GM13976 (cell line): Measurements from ENCODE around the gene SHPK.

Experiments
- DNase-seq: peaks from one replicate; pipeline ENCODE4 v3.0.0; 2012; ENCODE audit warnings: low spot score
- in situ Hi-C: fragments of 300-500 bp; cut with MboI; formaldehyde crosslinking; loops from one replicate; pipeline ENCODE4 v1.12.0; 2022; ENCODE audit warnings: low sequenced_read_pairs, mixed read lengths, inconsistent platforms; ENCODE audit not compliant: unreplicated experiment
- TF ChIP-seq, protein P1 (sequence below): IDR thresholded peaks from 2 replicates; pipeline ENCODE4 v1.5.1; 2012; ENCODE audit warnings: borderline replicate concordance, mild to moderate bottlenecking; ENCODE audit not compliant: insufficient read depth; ENCODE audit errors: extremely low read depth, missing control alignments, control extremely low read depth

Gene SHPK

DNA sequence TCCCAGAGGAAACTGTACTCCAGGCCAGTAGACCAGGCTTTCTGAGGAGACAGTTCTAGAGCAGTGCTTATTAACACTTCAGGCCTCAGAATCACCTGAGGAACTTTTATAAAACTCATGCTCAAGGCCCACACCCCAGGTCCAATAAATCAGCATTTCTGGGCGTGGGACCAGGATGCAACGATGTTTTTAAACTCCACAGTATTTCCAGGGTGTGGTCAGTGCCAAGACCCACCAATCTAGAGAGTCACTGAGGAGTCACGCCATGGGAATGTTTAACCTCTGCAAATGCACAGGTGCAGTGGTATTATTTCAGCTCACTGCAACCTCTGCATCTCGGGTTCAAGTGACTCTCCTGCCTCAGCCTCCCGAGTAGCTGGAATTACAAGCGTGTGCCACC is 22.9 kb downstream of the SHPK start:
- TF ChIP-seq, protein P1, sequence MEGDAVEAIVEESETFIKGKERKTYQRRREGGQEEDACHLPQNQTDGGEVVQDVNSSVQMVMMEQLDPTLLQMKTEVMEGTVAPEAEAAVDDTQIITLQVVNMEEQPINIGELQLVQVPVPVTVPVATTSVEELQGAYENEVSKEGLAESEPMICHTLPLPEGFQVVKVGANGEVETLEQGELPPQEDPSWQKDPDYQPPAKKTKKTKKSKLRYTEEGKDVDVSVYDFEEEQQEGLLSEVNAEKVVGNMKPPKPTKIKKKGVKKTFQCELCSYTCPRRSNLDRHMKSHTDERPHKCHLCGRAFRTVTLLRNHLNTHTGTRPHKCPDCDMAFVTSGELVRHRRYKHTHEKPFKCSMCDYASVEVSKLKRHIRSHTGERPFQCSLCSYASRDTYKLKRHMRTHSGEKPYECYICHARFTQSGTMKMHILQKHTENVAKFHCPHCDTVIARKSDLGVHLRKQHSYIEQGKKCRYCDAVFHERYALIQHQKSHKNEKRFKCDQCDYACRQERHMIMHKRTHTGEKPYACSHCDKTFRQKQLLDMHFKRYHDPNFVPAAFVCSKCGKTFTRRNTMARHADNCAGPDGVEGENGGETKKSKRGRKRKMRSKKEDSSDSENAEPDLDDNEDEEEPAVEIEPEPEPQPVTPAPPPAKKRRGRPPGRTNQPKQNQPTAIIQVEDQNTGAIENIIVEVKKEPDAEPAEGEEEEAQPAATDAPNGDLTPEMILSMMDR = no peak
- in situ Hi-C loops = no loop called here
- no peak for DNase-seq

DNA sequence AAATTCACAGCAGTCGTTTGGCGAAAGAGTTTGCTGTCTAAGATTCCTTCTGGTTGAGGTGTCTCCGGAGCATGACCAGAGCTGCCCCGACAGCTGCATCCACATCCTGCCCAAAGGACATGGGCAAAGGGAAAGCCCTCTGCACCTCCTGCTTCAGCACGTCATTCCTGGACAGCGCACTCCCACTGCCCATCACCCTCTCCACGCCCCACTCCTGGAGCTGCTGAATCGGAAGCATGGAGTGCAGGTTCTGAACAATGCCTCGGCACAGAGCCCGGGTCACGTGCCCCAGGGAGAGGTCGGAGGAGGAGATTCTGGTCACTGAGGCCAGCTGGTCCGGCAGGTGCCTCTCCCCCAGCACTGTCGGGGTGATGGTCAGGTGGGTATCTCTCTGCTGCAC is 25.5 kb downstream of the SHPK start:
- in situ Hi-C loops = no loop called here
- TF ChIP-seq, protein P1 = no peak
- no peak for DNase-seq

DNA sequence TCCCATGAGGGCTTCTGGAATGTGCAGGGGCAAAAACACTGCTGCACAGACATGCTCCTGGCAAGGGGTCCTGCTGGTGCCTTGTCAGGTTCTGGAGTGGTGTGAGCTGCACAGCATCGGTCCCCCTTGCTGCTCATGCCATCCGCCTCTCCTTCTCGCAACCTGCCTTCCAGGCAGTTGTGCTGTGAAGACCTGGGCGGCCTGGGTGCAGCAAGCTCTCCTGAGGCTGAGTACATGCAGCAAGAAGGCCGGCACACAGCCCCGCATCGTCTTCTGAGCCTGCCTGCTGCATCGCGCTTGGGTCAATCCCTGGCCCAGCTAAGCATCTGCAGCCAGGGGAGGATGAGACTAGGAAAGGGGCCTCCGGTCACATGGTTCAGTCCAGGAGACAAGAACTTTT is 26.4 kb downstream of the SHPK start:
- no peak for DNase-seq
- in situ Hi-C loops = no loop called here
- TF ChIP-seq, protein P1 = no peak

DNA sequence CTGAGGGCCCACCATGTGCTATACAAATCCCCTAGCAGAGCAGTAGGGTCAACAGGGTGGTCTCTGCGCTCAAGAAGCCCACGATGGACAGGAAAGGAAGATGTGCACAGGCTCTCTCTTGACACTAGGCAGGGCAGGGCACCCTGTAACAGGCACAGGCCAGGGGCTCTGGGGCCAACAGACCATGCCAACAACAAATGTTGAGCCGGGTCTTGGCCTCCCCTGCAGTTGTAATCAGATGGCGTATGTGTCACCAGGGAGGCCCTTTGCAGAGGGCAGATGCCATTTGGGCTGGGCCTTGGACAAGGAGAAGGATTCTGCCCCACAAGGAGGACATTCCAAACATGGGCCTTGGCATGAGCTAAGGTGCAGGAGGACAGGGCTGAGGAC is 32.2 kb downstream of the SHPK start:
- in situ Hi-C loops = no loop called here
- TF ChIP-seq, protein P1 = no peak
- DNase-seq = no peak

DNA sequence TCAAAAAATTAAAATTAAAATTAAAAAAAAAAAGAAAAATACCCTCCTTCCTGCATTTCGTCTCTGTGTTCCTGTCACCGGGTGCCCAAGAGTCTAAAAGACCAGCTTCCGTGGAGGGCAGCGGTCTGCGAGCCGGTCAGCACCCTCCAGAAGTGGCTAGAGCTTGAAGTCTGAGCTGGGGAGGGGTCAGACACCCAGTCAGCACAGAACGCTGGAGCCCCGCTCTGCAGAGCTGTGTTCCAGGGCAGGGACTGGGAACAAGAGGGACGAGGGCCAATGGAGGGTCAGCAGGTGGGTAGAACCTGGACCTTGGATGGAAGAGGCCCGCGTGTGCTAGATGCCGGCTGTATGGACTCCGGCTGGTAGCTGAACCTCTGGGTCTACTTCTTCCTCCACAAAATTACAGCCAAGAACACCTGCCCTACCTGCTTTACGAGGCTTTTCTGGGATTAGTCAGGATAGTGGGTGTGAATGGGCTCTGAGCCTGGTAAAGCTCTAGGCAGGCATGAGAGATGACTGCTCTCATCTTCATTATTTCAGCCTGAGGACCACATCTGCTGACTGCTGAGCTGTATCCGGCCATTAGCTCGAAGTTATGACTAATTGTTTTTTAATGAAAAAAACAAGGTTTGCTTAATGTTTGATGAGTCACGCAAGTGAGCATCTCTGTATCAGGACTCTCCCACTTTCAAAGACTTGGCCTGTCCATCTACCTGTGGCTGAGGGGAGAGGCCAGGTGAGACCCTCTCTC is 32.8 kb downstream of the SHPK start:
- TF ChIP-seq, protein P1 = no peak
- no peak for DNase-seq
- in situ Hi-C loops = no loop called here

DNA sequence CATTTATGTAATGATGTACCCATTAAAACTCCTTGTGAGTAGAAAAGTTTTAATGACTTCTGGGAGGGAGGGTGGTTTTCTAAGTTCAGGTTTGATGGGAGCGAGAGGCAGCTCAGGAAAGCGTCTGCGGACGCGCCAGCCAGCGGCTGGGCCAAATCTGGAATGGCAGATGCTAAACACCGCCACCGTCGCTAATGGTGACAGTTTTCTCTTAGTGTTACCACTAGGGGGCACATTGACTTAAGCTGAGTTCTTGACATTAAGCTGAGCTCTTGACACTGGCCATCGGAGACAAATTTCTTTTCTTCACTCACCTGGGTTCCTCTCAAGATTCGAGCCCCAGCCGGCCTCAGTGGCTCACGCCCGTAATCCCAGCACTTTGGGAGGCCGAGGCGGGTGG is 33.6 kb downstream of the SHPK start:
- in situ Hi-C loops = no loop called here

More for the DNA sequence above, 33.6 kb downstream of the SHPK start:
- peak; percentile 70 for DNase-seq
- TF ChIP-seq, protein P1 = peak; percentile 27
